Occipital lobe (tissue), 2 donors: Measurements from ENCODE around the gene KRT17. TPM values are rescaled to one million over a fixed set of nuclear protein-coding genes. Genes with fewer than 3 reads are reported as not detected.
A peak's percentile ranks its signal among the peaks of the same experiment; 100 is the strongest.
"Not testable (repeated sequence)": the region's sequence is repeated elsewhere in the genome, so short reads cannot be mapped to it uniquely, and the experiment has no call there.

Experiments
- DNase-seq: peaks from one replicate; lab custom pipeline; 2025; lab: John Stamatoyannopoulos, UW
- total RNA-seq: library from RNA; depleted of rRNA; stranded (reverse); fragments of >200 nt; gene quantifications from one replicate; pipeline ENCODE4 v1.2.3, GENCODE V29; 2014

The KRT17 gene
- total RNA-seq, 1 donor from 2014 or later, result 0.31 TPM

- DNase-seq, result no peak
These were observed 30.6 kb upstream of the KRT17 start for GRCh38 chr17:41654678-41655607.

- no peak for DNase-seq
These were observed 29.7 kb upstream of the KRT17 start for GRCh38 chr17:41653892-41654677.

- no peak for DNase-seq
These were observed 29.0 kb upstream of the KRT17 start for GRCh38 chr17:41653421-41653820.

GRCh38 chr17:41652461-41652970 lies 28.1 kb upstream of the KRT17 start:
- DNase-seq, result no peak

- DNase-seq, result peak; percentile 5
These were observed 27.5 kb upstream of the KRT17 start for GRCh38 chr17:41651625-41652460.

- DNase-seq, result no peak
These were observed 26.6 kb upstream of the KRT17 start for GRCh38 chr17:41650794-41651624.

- no peak for DNase-seq
These were observed 25.6 kb upstream of the KRT17 start for GRCh38 chr17:41649923-41650519.

GRCh38 chr17:41648411-41649195 lies 24.2 kb upstream of the KRT17 start:
- DNase-seq, result peak; percentile 69

- DNase-seq, result peak; percentile 65
These were observed 23.6 kb upstream of the KRT17 start for GRCh38 chr17:41647940-41648410.

- no peak for DNase-seq
These were observed 22.9 kb upstream of the KRT17 start for GRCh38 chr17:41647038-41647813.

- no peak for DNase-seq
These were observed 18.1 kb upstream of the KRT17 start for GRCh38 chr17:41642252-41643156.

- not testable (repeated sequence) for DNase-seq
These were observed 16.2 kb upstream of the KRT17 start for GRCh38 chr17:41640596-41640995.

GRCh38 chr17:41639492-41640473 lies 15.4 kb upstream of the KRT17 start:
- DNase-seq, result no peak

- no peak for DNase-seq
These were observed 14.6 kb upstream of the KRT17 start for GRCh38 chr17:41638941-41639340.

- DNase-seq, result no peak
These were observed 13.8 kb upstream of the KRT17 start for GRCh38 chr17:41638194-41638593.

- no peak for DNase-seq
These were observed 12.3 kb upstream of the KRT17 start for GRCh38 chr17:41636652-41637051.
